ENCODE results near the gene L1CAM.

DNA sequence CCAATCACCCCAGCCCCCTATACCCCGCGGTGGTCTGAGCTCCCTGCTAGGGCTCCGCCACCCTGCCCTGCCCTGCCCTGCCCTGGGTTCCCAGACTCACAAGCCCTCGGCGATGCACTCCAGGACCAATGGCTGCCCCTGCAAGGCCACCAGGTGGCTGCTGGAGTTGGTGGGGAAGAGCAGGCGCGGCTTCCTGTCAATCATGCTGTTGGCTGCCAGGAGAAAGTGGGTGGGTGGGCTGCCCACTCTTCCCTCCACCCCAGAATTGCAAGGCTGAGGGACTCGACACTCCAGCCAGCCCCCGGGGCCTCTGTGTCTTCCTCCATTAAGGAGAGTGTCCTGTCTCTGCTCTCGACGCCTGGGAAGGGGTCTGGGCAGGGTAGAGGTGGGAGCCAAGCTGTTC is 15.7 kb downstream of the L1CAM start:
- TF ChIP-seq, protein P1, sequence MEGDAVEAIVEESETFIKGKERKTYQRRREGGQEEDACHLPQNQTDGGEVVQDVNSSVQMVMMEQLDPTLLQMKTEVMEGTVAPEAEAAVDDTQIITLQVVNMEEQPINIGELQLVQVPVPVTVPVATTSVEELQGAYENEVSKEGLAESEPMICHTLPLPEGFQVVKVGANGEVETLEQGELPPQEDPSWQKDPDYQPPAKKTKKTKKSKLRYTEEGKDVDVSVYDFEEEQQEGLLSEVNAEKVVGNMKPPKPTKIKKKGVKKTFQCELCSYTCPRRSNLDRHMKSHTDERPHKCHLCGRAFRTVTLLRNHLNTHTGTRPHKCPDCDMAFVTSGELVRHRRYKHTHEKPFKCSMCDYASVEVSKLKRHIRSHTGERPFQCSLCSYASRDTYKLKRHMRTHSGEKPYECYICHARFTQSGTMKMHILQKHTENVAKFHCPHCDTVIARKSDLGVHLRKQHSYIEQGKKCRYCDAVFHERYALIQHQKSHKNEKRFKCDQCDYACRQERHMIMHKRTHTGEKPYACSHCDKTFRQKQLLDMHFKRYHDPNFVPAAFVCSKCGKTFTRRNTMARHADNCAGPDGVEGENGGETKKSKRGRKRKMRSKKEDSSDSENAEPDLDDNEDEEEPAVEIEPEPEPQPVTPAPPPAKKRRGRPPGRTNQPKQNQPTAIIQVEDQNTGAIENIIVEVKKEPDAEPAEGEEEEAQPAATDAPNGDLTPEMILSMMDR (IDR thresholded peaks at IDR 0.05), result no peak
- TF ChIP-seq POLR2A (IDR thresholded peaks at IDR 0.05) (no peak), POLR2AphosphoS5 (IDR thresholded peaks at IDR 0.05) (no peak)
